BJ (cell line): ENCODE results near the gene XPNPEP1. TPM values are rescaled to one million over a fixed set of nuclear protein-coding genes. Genes with fewer than 3 reads are reported as not detected.

ENCODE experiments used
- CTCF ChIA-PET: fragments of 350-600 bp; formaldehyde crosslinking; extraction: SDS; loops from one replicate; lab custom pipeline; 2021; ENCODE audit warnings: antibody characterized with exemption, inconsistent platforms; lab: Yijun Ruan, JAX
- POLR2A ChIA-PET: fragments of 300-600 bp; sonication (Branson Sonifier 250); formaldehyde crosslinking; extraction: SDS; loops from one replicate; lab custom pipeline; 2021; ENCODE audit warnings: antibody characterized with exemption; lab: Charles Lee
- DNase-seq: peaks from one replicate; pipeline ENCODE4 v3.0.0-alpha.2; 2011; ENCODE audit warnings: low read depth
- H3K27me3 ChIP-seq: 2 replicates; pipeline ENCODE4 v1.6.0; 2011; ENCODE audit warnings: low read length; ENCODE audit not compliant: control insufficient read depth, insufficient read depth
- H3K36me3 ChIP-seq: 2 replicates; pipeline ENCODE4 v1.5.1; 2011; ENCODE audit warnings: low read length; ENCODE audit not compliant: control insufficient read depth, insufficient read depth
- H3K4me3 ChIP-seq: 2 replicates; pipeline ENCODE4 v1.5.1; 2011; ENCODE audit warnings: low read depth, mild to moderate bottlenecking, control low read depth, low read length
- CTCF ChIP-seq: IDR thresholded peaks from 2 replicates; pipeline ENCODE4 v1.5.1; 2011; ENCODE audit warnings: low read depth, mild to moderate bottlenecking, control low read depth, inconsistent platforms, low read length, moderate library complexity; ENCODE audit not compliant: insufficient read depth
- polyA plus RNA-seq: library from polyadenylated mRNA; depleted of rRNA; stranded (reverse); fragments of >200 nt; gene quantifications from 2 replicates; pipeline ENCODE4 v1.2.3, GENCODE V29; 2011

The XPNPEP1 gene
- polyA plus RNA-seq, 1 experiment = 173 TPM

DNA sequence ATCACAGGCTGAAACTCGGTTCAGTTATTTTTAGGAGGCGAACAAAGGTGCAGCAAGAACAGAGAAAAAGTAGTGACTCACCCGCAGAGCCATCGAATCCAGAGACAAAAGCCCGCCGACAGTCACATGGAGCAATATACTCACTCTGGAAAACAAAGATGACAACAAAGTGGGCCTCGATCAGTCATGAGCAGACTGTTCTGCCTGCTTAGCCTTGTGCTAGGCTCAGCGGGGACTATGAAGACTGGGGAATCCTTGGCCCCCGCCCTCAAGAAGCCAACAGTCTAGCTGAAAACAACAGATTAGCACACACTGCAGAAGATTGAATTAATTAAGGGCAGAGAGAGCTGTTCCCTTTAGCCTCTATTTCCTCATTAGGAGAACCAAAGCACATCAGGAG, 30.4 kb downstream of the XPNPEP1 start:
- Histone ChIP-seq H3K4me3 (no peak overlapping the region), H3K27me3 (no peaks in the 10 kb centered on the region), H3K36me3 (peaks cover 12% of the 10 kb centered on the region)
- POLR2A ChIA-PET = no interaction called here
- TF ChIP-seq CTCF = no peak
- CTCF ChIA-PET = interaction anchor here (0.7 to 2.2 kb wide), 6 partner anchors 9 to 386 kb away, joined by 3 to 14 read pairs (median 3); partner anchors contain the start of gene MXI1
- DNase-seq = no peak

DNA sequence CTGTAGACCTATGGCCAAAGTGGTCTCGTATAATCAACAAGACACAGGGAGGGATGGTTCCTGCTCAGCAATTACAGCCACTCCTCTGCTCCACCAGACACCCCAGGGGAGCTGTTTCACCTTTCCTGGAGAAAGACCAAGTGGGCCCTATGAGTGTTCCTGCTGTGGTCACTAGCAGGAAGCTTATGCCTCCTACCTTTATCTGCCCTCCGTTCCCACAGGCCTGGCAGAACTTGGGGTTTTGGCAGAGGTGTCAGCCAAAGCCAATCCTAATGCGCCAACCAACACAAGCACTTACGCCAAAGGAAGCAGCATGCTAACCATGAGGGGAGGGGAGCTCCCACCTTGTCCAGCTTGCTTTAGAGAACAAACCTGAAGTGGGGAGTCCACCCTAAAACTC, 31.2 kb downstream of the XPNPEP1 start:
- Histone ChIP-seq H3K36me3 (peaks cover 13% of the 10 kb centered on the region), H3K27me3 (no peaks in the 10 kb centered on the region), H3K4me3 (no peak overlapping the region)
- DNase-seq = no peak
- ChIA-PET CTCF (interaction anchor here (1.0 to 2.2 kb wide), 4 partner anchors 8 to 387 kb away, joined by 3 to 14 read pairs (median 3); no protein-coding TSS in a partner anchor), POLR2A (no interaction called here)
- TF ChIP-seq CTCF = no peak

DNA sequence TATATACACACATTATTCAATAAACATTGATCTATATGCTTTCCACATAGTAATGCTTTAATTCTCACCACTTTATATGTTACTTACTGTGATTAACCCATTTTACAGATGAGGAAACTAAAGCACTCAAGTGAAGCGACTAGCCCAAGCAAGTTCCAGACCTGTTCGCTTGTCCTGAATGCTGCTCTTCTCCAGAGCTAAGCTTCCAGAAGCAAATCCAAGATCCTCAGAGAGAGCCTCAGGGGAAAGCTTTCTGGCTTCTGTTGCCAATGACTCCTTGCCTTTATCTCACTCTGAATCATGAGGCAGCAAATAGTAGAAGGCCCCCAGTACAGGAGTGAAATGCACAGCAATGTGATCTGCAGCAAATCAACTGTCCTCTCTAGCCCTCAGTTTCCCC, 32.2 kb downstream of the XPNPEP1 start:
- H3K36me3 ChIP-seq = peaks cover 18% of the 10 kb centered on the region
- DNase-seq = no peak
- no peaks in the 10 kb centered on the region for H3K27me3 ChIP-seq
- TF ChIP-seq CTCF = no peak
- H3K4me3 ChIP-seq = no peak overlapping the region
- CTCF ChIA-PET = interaction anchor here (0.7 to 1.7 kb wide), 3 partner anchors 11 to 204 kb away, joined by 3 read pairs; no protein-coding TSS in a partner anchor
- POLR2A ChIA-PET = no interaction called here

DNA sequence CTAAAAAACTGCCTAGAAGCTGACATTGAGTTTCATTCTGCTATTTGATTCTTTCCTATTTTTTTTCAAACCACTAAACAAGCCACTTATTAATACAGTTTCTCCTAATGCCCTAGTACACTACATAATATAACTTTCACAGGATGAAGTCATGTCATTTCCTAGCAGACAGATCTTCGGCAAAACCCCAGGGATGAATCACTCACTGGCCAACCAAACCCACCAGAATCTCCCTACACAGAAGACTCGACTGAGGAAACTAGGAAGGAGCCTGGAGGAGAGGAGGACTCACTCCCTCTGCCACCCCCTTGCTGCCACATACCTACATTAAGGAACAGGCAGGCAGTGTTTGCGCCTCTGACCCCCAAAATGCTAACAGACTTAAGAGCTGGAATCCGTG, 33.4 kb downstream of the XPNPEP1 start:
- no peak for DNase-seq
- H3K27me3 ChIP-seq = no peaks in the 10 kb centered on the region
- H3K4me3 ChIP-seq = no peak overlapping the region
- ChIA-PET CTCF (interaction anchor here (0.6 to 1.1 kb wide), 4 partner anchors 13 to 954 kb away, joined by 3 read pairs; no protein-coding TSS in a partner anchor), POLR2A (no interaction called here)
- TF ChIP-seq CTCF = 0 out of 2 replicates have a peak, but pooled peaks have one; percentile 8
- H3K36me3 ChIP-seq = peaks cover 19% of the 10 kb centered on the region

DNA sequence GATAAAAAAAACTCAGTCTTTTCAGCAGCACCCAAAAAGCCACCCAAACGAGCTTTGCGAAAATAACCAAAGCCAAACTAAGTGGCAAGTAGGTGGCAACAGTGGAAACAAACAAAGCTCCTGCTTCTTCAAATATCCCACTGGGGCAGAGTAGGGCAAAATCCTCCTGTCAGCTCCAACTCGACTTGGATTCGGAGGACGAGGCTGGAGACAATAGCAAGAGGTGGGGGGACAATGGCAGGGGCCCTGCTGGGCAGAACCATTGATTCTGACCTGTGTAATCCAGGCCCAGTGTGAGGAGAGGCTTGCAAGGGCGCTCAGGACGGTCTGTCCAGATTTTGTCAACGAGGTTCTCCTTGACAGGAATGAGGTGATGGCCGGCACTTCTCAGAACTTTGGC, 35.5 kb downstream of the XPNPEP1 start:
- DNase-seq = no peak
- TF ChIP-seq CTCF = no peak
- H3K27me3 ChIP-seq = no peaks in the 10 kb centered on the region
- H3K36me3 ChIP-seq = peaks cover 22% of the 10 kb centered on the region
- ChIA-PET CTCF (interaction anchor here (0.6 to 1.0 kb wide), 3 partner anchors 92 to 383 kb away, joined by 3 to 4 read pairs (median 3); no protein-coding TSS in a partner anchor), POLR2A (no interaction called here)
- no peak overlapping the region for H3K4me3 ChIP-seq
